PC-3 (cell line): ENCODE measurements around the gene NEO1.

Source experiments
- EZH2 ChIP-seq: fragments of 300-600 bp; sonication (generic); IDR thresholded peaks from one replicate; pipeline ENCODE4 v1.6.1; 2017; ENCODE audit warnings: antibody characterized with exemption, mild to moderate bottlenecking, low read length; ENCODE audit not compliant: unreplicated experiment
- EZH2phosphoT487 ChIP-seq: fragments of 300-600 bp; sonication (generic); IDR thresholded peaks from 2 replicates; pipeline ENCODE4 v1.6.1; 2018; ENCODE audit warnings: mild to moderate bottlenecking, antibody characterized with exemption, low read length, borderline replicate concordance
- TF ChIP-seq, protein P1 (sequence below): fragments of 300-600 bp; sonication (generic); conservative IDR thresholded peaks from 2 replicates; pipeline ENCODE4 v1.5.1; 2017; ENCODE audit warnings: antibody characterized with exemption, low read depth, mild to moderate bottlenecking, low read length

GRCh38 chr15:73328149-73328820 is 276.0 kb downstream of the NEO1 start:
- TF ChIP-seq, protein P1, sequence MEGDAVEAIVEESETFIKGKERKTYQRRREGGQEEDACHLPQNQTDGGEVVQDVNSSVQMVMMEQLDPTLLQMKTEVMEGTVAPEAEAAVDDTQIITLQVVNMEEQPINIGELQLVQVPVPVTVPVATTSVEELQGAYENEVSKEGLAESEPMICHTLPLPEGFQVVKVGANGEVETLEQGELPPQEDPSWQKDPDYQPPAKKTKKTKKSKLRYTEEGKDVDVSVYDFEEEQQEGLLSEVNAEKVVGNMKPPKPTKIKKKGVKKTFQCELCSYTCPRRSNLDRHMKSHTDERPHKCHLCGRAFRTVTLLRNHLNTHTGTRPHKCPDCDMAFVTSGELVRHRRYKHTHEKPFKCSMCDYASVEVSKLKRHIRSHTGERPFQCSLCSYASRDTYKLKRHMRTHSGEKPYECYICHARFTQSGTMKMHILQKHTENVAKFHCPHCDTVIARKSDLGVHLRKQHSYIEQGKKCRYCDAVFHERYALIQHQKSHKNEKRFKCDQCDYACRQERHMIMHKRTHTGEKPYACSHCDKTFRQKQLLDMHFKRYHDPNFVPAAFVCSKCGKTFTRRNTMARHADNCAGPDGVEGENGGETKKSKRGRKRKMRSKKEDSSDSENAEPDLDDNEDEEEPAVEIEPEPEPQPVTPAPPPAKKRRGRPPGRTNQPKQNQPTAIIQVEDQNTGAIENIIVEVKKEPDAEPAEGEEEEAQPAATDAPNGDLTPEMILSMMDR: no peak
- no peak for TF ChIP-seq EZH2phosphoT487
- no peak for TF ChIP-seq EZH2
